IPS-18c (cell line): ENCODE measurements around the gene TMEM72.

Experiments
- H3K4me3 ChIP-seq: 2 replicates; pipeline ENCODE4 v1.7.0; 2013; ENCODE audit warnings: low read depth, mild to moderate bottlenecking, low read length, moderate library complexity; ENCODE audit not compliant: insufficient read depth
- H3K9me3 ChIP-seq: one replicate; pipeline ENCODE4 v1.6.1; 2013; ENCODE audit warnings: mild to moderate bottlenecking, low read length, moderate library complexity; ENCODE audit not compliant: control insufficient read depth, insufficient read depth

TMEM72 gene

DNA sequence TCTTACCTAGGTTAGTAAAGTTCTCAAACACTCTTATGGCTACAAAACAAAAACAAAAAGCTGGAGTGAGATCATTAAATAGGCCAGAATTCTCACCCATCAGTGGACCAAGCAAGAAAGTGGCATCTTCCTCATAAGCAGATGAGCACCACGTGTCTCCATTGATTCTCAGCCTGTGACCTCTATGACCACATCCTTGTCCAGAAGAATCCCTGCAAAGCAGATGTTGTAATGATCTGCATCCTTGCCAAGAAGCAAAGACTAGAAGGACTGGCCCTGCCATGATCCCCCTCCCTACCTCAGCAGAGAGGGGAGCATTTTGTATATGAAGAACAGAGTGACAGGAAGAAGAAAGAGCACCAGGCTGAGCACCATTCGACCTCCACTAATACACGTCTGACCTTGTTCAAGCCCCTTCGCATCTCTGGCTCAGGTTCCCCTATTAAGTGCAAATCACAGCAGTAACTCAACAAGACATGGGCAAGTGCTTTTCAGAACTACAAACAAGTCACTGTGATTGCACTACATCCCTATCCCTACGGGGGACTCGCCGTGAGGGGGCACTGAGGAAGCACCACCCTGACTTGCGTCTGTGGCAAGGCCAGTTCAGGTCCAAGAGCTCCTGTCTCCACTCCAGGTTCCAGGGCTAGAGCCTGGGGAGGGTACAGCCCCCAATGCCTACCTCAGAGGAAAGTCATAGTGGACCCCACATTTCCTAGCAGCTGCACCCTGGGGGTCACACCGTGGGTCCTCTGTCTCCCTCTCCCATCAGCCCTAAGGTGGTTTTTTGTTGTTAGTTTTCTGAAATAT, 26.3 kb downstream of the TMEM72 start:
- Histone ChIP-seq H3K9me3 (no peaks in the 10 kb centered on the region), H3K4me3 (no peak overlapping the region)

DNA sequence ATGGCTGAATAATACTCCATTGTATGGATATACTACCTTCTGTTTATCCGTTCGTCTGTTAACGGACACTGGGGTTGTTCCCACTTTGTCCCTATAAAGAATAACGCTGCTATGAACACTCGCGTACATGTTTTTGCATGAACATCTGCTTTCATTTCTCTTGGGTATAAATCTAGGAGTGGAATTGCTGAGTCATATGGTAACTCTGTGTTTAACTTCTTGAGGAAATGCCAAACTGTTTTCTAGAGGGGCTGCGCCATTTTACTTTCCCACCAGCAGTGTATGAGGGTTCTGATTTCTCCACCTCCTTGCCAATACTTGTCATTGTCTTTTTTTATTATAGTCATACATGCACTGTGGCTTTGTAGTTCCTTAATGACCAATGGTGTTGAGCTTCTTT, 27.8 kb downstream of the TMEM72 start:
- Histone ChIP-seq H3K4me3 (no peak overlapping the region), H3K9me3 (no peaks in the 10 kb centered on the region)

DNA sequence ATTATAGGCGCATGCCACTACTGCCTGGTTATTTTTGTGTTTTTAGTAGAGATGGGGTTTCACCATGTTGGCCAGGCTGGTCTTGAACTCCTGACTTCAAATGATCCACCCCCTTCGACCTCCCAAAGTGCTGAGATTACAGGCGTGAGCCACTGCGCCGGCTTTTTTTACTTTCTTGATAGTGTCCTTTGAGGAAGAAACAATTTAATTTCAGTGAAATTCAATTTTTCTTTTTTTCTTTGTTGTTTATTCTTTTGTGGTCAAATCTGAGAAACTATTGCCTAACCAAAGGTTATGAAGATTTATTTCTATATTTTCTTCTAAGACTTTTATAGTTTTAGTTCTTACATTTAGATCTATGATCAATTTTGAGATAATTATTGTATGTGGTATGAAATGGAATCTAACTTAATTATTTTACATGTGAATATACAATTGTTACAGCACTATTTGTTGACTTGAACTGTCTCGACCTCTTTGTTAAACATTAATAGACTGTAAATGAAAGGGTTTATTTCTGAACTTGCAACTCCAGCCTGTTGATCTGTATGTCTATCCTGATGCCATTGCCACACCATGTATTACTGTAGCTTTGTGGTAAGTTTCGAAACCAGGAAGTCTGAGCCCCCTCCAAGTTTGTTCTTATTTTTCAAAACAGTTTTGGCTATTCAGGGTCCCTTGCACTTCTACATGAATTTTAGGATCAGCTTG, 28.7 kb downstream of the TMEM72 start:
- no peak overlapping the region for H3K4me3 ChIP-seq
- H3K9me3 ChIP-seq = no peaks in the 10 kb centered on the region

DNA sequence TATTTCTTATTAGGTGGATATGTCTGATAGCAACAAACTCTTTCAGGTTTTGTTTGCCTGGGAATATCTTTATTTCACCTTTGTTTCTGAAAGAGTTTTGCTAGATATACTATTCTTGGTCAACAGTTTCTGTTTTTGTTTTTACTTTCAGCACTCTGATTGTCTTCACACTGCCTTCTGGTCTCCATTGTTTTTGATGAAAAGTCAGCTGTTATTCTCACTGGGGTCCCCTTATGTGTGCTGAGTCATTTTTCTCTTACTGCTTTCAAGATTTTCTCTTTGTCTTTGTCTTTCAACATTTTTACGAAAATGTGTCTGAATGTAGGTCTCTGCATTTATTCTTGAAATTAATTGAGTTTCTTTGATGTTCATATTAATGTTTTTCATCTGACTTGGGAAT, 33.2 kb downstream of the TMEM72 start:
- Histone ChIP-seq H3K4me3 (no peak overlapping the region), H3K9me3 (no peaks in the 10 kb centered on the region)

DNA sequence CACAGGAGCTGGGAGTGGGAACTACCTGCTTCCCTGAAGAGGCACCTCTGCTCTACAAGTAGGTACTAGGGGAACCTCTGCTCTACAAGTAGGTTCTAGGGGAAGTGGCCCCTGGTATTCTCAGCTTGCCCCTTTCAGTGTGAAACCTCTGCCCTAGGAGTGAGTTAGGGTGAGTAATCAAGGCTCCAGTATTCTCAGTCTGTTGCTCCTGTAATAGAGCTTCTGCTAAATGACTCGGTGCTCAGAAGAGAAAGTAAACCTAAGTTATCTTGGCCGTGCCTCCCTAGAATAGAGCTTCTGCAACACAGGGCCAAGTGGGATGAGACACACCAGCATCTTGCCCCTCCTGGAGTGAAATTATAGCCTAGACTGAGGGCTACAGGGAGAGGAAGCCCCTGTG, 35.1 kb downstream of the TMEM72 start:
- H3K9me3 ChIP-seq = no peaks in the 10 kb centered on the region
- H3K4me3 ChIP-seq = no peak overlapping the region

DNA sequence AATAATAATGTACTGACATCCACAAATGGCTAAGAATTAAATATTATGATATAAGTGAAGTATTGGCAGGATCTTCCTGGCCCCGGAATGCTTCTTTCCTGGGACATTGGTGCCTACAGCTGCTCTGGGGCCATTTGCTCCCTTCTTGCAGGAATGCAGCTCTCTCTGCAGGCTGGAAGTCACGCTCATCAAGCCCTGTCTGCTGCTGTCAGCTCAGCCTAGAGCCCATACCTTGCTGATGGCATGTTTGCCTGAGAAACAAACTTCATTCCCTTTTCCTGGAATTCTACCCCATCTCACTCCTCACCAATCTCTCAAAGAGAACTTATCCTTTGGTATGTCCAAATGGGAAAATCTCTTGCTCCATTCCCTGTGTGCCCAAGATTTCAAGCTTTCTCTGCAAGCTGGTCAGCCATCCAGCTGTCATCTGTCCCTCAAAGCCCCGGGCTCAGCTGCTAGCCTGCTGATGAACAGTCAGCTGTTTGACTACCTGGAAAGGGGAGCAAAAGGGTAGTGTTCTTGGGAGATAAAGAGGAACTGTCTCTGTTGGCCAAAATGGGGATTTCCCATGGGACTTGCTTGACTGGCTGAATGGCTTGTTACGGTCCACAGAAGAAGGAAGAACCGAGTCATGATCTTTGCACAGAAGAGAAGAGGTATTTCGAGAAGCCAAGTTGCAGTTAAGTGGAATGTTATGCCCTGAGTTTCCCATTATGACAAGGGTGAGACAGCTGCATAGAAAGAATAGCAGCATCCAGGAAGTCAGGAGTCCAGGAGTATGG, 36.4 kb downstream of the TMEM72 start:
- Histone ChIP-seq H3K4me3 (no peak overlapping the region), H3K9me3 (no peaks in the 10 kb centered on the region)

DNA sequence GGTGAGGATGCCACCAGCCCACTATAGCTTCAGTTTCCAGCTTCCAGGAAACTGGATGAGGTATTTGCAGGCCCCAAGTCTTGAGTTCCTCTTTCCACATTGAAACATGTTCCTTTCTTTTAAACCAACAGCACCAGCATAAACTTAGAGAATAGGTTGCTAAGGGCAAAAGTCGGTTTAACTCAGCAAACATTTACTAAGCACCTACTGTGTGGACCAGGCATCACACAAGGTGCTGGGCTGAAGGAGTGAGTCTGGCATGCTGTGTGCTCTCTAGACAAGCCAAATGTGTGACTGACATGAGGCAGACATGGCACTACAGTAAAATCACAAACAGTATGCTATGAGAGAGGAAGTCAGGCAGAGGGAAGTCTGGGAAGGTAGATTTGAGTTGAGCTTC, 37.5 kb downstream of the TMEM72 start:
- H3K9me3 ChIP-seq = no peaks in the 10 kb centered on the region
- no peak overlapping the region for H3K4me3 ChIP-seq

DNA sequence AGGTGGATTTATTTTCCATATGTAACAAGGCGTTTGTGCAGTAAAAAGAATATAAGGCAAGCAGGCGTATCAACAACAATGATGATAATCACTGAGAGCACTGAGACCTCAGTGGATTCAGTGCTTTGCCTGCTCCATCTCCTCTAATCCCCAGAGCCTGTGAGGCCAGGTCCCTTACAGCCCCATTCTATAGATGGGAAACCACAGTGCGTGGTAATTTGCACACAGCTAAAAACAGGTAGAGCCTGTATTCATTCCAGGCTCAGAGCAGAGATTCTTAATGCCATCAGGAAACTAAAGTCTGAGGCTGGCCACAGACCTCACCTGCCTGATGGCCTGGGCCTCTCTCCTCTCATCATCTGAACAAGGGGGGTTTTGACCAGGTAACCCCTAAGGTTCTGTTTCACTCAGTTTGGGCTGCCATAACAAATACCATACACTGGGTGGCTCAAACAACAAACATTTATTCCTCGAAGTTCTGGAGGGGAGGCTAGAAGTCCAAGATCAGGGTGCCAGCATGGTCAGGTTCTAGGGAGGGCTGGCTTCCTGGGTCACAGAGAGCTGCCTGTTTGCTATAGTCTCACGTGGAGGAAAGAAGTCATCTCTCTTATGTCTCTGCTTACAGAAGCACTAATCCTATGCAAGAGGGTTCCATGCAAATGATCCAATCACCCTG, 38.1 kb downstream of the TMEM72 start:
- H3K4me3 ChIP-seq = no peak overlapping the region
- H3K9me3 ChIP-seq = no peaks in the 10 kb centered on the region

DNA sequence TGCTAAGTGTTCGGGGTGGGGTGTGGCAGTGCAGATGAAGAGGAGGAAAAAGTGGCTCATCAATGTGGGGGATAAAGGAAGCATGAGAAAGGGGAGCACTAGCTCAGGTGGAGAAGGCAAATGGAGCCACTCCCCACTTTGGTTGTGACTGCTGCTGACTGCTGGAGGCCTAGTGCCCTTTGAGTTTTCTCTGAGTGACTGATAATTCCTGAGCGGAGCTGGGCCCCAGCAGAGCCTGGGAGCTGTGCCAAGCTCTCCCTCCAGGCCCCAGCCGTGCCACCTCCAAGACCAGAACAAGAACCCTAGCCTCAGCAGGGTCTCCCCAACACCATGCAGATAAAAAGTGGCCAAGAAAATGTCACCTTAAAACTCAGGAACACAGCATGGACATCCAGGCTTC, 38.8 kb downstream of the TMEM72 start:
- H3K4me3 ChIP-seq = no peak overlapping the region

DNA sequence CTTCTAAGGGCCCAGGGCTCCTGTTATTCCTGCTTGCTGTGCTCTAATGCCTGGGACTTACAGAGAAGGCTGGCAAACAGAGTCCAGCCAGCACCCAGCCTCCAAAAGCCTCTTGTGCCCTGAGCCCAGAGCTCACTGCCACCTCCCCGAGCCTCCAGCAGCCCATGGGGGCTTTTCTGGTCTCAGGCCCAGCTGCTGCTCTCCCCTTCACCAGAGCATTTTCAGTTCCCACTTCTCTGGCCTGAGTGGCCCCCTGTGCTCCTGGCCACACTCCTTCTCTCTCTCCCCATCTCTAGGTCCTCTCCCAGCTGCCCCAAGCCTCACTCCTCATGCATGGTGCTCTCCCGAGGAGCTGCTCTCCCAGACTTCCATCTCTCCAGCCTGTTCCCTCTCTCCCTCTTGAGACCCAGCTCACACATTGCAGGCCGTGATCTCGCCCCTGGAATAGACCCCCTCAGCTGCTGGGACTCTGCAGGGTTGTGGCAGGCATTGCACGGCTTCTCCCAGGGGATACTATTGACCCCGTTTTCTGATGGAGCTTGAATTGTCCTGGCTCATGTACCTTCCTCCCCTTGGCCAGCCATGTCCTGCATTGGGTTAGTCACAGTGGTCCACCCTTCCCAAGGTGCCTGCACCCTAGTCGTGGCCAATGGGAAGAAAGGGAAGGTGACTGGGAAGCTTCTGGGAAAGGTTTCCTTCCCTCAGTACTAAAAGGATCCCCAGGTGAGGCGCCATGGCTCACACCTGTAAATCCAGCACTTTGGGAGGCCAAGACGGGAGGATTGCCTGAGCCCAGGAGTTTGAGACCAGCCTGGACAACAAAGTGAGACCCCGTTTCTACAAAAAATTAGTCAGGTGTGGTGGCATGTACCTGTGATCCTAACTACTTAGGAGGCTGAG, 39.4 kb downstream of the TMEM72 start:
- H3K9me3 ChIP-seq = no peaks in the 10 kb centered on the region
- H3K4me3 ChIP-seq = no peak overlapping the region

More for the DNA sequence above, 38.8 kb downstream of the TMEM72 start:
- H3K9me3 ChIP-seq = no peaks in the 10 kb centered on the region

DNA sequence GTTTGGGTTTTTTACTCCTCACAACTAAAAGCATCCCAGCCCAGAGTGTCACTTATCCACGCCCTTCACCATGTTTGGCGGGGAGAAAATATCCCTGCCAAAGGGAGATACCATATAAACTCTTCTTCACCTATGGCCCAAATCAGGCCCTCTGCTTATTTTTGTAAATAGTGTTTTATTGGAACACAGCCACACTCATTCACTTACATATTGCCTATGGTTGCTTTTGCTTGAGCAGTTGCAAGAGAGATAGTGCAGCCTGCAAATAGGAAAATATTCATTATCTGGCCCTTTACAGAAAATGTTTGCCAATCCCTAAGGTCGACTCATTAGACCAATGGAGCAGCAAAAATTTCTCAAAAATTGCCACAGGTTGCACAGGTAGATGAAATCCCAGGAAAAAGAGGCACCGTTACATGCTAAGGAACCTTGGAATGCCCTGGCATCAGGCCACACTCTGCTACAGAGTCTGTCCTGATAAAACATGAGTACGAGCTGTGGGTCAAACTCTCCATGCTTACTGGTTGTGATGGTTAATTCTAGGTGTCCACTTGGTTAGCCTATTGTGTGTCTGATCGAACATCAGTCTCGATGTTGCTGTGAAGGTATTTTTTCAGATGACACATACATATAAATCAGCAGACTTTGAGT, 40.6 kb downstream of the TMEM72 start:
- H3K4me3 ChIP-seq = no peak overlapping the region
- H3K9me3 ChIP-seq = no peaks in the 10 kb centered on the region

DNA sequence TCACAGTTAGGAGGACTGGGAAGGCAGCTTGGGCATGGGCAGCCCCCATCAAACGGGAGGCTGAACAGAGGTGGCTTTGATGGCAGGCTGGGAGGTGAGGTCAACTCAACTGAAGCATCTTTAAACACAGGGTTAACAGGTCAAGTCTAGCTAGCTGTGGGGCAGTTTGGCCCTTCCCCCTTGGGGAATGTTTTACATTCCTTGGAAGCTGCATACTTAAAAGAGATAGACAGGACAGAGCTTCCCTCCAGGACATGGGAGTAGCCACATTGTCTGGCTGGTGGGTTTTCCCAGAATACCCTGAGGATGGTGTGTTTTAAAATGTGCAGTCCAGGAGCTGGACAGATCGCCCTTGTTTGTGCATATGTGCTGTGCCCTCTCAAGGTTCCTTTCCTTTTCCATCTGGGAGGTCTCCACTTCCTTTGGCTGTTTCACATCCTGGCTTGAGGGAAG, 41.7 kb downstream of the TMEM72 start:
- Histone ChIP-seq H3K4me3 (no peak overlapping the region), H3K9me3 (no peaks in the 10 kb centered on the region)

DNA sequence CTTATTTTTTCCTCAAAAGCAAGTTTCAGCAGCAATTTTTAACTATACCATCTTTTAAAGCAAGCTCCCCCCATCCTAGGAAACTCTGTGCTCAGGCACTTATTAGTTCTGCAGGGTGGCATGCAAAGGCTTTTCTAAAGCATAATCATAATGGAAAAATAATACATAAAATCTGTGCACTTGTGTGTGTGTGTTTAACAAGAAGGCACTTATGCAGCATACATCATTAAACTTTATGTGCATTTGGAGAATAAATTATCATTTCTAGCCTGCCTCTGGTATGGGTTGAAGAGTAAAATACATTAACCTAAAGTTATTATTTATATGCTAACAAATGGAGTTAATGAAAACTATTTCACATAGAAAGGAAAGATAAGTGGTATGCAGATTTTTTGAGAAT, 42.9 kb downstream of the TMEM72 start:
- Histone ChIP-seq H3K9me3 (no peaks in the 10 kb centered on the region), H3K4me3 (no peak overlapping the region)

DNA sequence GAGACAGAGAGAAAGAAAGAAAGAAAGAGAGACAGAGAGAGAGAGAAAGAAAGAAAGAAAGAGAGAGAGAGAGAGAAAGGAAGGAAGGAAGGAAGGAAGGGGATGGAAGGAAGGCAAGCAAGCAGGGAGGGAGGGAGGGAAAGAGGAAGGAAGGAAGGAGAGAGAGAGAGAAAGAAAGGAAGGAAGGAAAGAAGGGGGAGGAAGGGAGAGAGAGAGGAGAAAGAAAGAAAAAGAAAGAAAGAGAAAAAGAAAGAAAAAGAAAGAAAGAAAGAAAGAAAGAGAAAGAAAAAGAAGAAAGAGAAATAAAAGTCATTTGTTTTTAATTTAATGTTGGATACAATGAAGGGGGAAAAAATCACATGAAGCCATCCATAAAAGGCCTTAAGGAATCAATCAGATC, 43.8 kb downstream of the TMEM72 start:
- Histone ChIP-seq H3K9me3 (no peaks in the 10 kb centered on the region), H3K4me3 (no peak overlapping the region)

DNA sequence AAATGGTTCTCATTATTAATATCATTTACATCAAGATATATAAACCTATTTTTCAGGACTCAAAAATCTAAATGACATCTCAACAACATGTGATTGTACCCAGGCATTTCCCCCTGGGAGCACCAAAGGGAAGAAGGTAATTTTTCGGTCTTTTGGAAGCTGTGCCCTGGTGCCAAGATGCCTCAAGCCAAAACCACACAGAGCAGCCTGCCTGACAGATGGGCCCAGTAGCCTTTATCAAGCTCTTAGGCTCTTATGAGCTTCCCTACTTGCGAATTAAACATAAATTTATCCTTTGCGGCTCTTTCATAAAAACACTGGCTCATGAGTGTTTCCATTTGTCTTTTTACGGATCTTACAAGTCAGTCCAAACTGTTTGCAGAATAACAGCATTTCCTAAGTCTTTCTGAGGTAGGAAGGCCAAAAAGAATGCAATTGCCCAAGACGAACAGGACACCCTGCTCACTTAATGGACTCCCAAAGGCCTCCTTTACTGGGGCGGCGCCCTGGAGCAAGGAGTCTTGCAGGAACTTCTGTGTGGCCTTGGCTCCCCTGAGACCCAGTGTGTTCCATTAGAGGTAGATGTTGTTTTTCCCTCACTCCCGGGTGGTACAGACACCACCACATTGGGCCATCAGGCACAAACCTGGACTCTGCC, 44.4 kb downstream of the TMEM72 start:
- H3K9me3 ChIP-seq = no peaks in the 10 kb centered on the region
- H3K4me3 ChIP-seq = no peak overlapping the region

DNA sequence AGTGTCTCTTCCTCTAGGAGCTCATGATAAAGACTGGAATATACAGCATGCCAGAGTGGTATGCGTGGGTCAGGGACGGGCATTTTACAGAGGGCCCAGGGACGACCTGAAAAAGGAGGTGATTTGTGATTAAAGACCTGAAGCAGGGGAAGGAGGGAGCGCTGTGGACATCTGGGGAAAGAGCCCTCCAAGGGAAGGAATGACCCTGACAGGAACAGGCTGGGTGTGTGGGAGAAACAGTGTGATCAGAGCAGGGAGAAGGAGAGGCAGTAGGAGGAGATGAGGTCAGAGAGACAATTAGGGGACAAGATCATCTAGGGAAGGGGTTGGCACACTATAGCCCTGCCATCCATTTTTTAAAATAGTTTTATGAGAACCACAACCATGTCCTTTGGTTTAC, 45.1 kb downstream of the TMEM72 start:
- H3K9me3 ChIP-seq = no peaks in the 10 kb centered on the region
- no peak overlapping the region for H3K4me3 ChIP-seq
